GM21576 (cell line): ENCODE data around the gene HSD11B2.

Source experiments
- ATAC-seq: cut with Tn5 transposase; IDR thresholded peaks from one replicate; pipeline ENCODE4 v1.9.1; 2021; ENCODE audit warnings: mild to moderate bottlenecking, moderate library complexity; ENCODE audit not compliant: unreplicated experiment

Gene HSD11B2

GRCh38 chr16:67430977-67431774, at the start of gene HSD11B2:
TSS of gene HSD11B2 (plus strand) at chr16:67431121. CDS start at chr16:67431249, 128 bp downstream.
- no peak for ATAC-seq

GRCh38 chr16:67383284-67383683, 47.6 kb upstream of the HSD11B2 start:
- ATAC-seq = no peak

DNA sequence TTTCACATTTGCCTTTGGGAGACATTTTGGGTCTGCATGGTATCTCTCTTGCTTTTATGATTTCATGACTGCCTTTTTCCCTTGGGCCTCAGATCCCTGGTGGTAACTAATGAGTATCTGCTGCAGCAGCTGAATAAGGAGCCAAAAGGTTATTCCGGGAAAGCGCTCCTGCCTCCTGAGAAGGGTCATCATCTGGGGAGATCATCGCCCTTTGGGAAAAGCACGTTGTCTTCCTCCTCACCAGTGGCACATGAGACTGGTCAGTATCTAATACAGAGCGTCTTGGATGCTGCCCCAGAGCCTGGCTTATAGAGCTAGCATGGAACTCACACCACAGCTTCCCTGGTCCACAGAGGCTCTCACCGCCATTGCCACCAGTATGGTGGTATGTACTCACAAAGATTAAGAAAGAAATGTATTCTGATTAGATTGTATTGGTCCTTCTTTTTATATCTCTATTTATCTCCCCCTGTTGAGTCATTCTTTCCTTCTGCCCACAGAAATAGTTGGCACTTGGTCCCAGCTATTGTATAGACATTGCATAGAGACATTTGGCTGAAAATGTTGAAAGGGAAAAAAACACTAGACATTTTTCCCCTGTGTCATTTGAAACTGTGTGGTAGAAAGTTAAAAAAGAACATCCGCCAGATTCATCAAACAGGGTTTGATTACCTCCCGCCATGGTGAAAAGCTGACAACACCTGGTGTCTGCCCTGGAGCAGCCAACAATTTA, 46.0 kb upstream of the HSD11B2 start:
- ATAC-seq = no peak

- ATAC-seq = no peak
Measured at GRCh38 chr16:67386861-67387455, 44.0 kb upstream of the HSD11B2 start.

DNA sequence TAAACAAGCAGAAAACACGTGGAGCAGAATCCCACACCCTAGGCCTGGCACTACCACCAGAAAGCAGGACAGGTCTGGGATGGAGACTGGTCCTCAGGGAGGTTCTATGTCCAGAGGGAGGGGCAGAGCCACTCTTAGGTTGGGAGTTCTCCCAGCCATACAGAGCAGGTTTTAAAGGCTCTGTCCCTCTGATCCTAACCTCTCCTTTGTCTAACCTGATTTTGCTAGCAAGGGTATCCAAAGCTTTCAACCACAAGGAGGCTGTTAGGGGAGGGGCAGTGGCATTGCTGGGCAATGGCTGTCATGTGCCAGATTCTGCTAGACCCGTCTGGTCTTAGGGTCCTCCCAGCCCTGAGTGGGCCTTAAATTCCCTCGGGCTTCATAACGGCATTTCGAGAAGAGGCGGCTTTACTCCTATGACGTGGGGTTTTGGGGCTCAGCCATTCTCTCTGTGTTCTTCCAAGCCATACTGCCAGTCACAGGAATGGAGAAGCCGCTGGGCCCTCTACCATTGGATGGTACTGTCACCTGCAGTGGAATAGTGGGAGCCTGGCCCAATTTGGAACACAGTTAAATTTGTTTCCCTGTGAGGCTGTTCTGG, 43.3 kb upstream of the HSD11B2 start:
- no peak for ATAC-seq

DNA sequence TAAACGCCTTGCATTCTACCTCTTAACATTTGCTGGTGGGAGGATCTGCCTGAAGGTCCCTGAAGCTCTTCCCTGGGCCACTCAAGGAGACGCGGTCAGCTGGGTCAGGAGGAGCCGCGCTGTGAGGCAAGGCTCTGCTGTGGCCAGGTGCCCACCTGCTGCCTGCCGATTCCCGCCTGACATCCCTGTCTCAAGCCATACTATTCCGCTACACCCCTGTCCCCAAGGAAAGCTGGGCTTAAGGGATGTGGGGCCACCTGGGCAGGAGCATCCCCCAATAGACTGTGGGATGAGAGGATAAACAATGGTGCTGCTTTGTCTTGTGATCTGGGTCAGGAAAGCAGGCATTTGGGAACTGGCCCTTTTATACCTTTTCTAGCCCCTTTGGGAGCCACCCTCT, 42.7 kb upstream of the HSD11B2 start:
- no peak for ATAC-seq

GRCh38 chr16:67388591-67388990, 42.3 kb upstream of the HSD11B2 start:
- ATAC-seq = no peak

DNA sequence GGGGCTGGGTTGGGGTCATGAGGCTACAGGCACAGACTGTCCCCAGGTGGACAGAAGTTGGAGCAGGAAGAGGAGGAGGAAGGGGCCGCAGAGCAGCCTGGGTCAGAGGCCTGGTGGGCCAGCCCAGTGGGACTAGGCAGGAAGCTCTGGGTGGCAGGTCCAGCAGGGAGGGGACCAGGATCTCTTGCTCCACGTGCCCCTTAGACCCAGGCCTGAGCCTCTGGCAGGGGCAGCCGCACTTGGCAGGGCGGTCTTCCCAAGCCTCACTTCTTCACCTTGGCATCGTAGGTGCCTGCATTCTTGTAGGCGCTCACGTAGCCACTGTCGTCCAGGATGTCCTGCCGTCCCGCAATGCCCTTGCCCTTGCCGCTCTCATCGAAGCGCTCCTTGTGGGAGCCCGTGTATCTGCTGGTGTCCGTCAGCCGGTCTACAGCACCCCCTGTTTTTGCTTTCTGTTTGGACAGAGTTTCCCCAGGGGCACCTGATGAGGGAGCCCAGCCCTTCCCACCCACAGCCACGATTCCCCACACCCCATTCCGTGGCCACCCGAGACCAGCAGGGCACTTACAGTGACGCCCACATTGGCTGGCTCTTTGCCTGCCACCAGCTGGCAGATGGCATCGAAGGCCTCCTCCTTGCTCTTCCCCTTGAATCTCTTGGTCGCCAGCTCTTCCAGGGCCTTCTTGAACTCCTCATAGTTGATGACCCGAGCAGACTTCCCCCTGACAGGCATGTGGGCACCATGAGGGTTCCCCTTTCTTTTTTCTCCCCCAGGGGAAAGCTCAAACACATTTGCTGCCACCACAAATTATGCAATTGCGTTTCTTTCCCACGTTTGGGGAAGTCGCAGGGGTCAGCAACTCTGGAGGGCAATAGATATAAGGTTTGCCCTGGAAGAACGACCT, 40.8 kb upstream of the HSD11B2 start:
- no peak for ATAC-seq

DNA sequence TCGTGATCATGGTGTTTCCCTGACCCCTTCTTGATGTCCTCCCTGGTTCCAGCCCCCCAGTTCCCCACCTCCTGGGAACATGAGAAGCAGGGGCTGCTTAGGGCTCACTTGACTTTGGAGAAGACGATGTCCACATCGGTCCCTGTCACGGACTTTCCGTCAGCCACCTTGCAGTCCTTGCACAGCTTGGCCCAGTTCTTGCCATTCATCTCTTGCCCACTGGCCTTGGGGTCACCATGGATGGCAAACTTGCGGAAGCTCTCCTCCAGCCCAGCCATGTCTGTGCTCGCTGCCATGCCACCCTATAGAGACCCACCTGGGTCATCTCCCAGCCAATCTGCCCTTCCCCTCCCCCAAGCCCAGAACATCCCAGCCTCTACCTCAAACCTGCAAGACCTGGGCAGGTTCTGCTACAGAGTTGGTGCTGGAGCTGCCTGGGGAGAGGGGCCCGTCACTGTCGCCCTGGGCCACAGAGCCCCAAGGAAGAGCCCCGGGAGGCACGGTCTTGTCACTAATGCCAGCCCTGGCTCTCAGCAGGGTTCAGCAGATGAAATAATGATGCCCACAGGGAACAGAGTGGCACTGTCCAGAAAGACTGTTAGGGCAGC, 40.0 kb upstream of the HSD11B2 start:
- no peak for ATAC-seq

- no peak for ATAC-seq
Measured at GRCh38 chr16:67391424-67392300, 39.3 kb upstream of the HSD11B2 start.

DNA sequence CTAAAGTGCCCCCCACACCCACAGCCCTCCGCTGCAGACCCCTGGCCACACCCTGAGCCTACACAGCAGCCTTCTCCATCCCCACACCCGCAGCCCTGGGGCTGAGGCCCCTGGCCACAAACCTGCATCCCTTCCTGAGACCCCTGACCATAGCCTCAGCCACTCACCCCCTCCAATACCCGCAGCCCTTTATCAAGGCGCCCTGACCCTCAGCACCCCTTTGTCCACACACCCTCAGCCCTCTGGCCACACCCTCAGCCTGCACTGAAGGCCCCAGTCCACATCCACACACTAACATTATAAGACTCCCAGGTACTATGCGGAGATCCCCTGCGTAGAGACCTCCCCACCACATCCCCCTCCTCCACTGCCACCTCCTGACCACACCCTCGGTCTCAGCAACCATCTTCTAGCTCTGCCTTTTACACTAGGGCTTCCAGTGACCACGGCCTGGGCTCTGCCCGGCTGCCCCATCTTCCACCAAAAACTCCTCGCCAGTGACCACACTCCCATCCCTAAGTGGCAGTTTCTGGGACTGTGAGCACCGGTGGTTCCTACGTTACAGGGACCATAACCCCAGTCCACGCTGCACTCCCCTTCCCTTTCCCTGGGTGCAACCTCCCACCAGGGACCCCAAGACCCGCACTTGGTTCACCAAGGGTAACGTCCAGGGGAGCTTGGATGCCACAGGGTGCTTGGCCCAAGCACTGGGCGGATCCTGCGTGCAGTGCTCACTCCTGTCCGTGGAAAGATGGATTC, 38.4 kb upstream of the HSD11B2 start:
- ATAC-seq = no peak

DNA sequence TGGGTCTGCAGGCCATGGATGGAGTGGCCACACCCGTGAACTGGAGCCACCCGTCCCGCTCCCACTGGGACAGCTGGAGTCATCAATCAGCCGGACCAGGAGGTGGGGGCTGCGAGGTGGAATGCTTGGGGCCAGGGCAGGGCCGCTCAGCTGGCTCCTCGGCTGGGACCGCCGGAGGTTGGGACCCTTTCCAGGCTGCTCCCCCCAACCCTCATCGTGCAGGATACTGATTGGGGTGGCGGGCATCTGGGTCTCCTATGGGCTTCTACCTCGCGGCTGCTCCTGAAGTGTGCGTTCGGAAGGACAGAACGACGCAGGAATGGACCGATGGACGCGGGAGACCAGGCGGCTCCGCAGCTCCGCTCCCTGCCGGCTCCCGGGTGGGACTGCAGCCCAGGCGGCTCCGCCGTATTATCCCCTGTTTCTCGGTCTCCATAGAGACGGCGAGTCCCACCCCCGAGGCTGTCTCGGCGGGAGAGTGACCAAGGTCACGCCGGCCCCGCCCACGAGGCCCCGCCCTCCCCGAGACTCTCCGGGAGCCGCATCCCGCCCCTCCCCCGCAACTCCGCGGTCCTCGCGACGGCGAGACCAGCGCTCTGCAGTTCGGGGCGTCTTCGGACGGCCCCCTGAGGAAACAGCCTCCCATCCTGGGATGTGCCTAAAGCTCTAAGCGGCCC, 37.7 kb upstream of the HSD11B2 start, which contains the start of gene TPPP3:
TPPP3 (minus strand) TSS at position 388 of the 677 bp plus-strand sequence. CDS start 2,387 bp downstream, outside the sequence.
- no peak for ATAC-seq

DNA sequence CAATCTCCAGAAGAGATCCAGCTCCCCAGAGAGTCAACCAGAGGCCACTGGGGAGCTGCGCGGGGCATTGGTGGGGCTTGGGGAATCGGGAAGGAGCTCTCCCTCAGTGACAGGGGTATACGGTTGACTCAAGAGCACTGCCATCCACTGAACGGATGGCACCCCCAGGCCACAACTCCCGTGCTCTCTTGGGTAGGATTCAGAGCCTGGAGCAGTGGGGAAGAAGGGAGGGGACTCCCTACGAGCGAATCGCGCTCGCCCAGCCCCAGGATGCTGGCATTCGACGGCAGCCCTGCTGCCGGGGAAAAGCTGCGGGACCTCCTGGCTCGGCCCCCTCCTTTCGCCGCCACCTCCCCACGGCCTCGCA, 37.1 kb upstream of the HSD11B2 start:
- ATAC-seq = no peak

GRCh38 chr16:67394155-67395104, 36.5 kb upstream of the HSD11B2 start:
- ATAC-seq = no peak

DNA sequence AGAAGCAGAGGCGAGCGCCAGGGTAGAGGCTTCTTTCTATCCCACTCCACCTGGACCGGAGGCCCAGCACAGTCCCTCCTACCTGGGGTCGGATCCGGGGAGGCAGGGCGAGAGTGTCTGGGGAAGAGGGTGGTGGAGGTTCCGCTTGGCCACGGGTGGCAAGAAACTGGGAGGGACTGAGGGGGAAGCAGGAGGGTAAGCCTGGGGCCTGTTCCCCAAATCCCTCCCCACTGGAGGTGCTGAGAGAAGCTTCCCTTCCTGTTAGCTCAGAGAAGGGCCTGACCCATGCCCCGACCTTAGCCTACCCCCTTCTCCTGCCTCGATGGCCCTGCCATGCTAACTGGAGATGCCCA, 35.8 kb upstream of the HSD11B2 start:
- no peak for ATAC-seq

DNA sequence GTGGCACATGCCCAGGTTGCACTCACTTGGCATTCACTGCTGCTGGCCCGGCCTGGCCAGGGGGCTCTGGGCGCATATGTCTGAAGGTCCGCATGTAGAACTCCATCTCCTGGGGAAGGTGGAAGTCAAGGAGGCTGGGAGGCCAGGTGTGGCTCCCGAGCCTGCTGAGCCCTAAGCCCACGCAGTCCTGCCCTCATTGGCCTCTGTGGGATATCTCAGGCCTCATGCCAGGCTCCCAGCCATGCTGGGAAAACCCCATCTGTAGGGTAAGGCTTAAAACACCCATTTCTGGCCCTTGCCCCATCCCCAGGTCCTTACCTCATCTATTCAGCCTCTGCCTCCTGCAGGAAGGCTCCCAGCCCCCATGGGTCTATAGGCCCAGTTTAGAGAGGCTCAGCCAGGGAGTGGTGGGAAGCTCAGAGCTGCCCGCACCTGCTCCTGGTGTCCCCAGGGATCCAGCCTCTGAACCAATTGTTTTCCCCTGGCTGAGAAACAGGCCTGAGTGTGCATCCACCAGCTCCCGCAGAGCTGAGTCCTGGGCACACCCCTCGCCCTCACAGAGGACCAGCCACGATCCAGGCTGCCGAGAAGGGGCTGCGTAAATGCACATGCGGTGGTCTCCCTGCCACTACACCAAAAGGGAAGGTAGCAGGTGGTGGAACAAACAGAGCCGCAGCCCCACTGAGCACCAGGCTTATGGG, 35.3 kb upstream of the HSD11B2 start:
- ATAC-seq = no peak
